Measurements from ENCODE around the gene CLDN1.

GRCh38 chr3:190356246-190356645, 34.0 kb upstream of the CLDN1 start:
- TF ChIP-seq, protein P1, sequence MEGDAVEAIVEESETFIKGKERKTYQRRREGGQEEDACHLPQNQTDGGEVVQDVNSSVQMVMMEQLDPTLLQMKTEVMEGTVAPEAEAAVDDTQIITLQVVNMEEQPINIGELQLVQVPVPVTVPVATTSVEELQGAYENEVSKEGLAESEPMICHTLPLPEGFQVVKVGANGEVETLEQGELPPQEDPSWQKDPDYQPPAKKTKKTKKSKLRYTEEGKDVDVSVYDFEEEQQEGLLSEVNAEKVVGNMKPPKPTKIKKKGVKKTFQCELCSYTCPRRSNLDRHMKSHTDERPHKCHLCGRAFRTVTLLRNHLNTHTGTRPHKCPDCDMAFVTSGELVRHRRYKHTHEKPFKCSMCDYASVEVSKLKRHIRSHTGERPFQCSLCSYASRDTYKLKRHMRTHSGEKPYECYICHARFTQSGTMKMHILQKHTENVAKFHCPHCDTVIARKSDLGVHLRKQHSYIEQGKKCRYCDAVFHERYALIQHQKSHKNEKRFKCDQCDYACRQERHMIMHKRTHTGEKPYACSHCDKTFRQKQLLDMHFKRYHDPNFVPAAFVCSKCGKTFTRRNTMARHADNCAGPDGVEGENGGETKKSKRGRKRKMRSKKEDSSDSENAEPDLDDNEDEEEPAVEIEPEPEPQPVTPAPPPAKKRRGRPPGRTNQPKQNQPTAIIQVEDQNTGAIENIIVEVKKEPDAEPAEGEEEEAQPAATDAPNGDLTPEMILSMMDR (conservative IDR thresholded peaks at IDR 0.05; ENCODE audit: low read length): no peak
- no peak for TF ChIP-seq EZH2phosphoT487 (IDR thresholded peaks at IDR 0.05; ENCODE audit: borderline replicate concordance)

Measured in Loucy (cell line).